ENCODE measurements around the gene APRT.

The APRT gene

GRCh38 chr16:88811769-88812512, at the start of gene APRT:
Gene APRT (minus strand): TSS chr16:88811928. CDS start chr16:88811899, 29 bp downstream.
- no peak for TF ChIP-seq CTCF (IDR thresholded peaks at IDR 0.05; ENCODE audit: insufficient read depth, low read depth, low read length, missing control alignments)
- peak within 1 kb of the TSS; percentile 72 for H3K4me3 ChIP-seq (ENCODE audit: low read length)
- DNase-seq (ENCODE audit: low read depth): peak; percentile 95

GRCh38 chr16:88861359-88861758, 49.6 kb upstream of the APRT start:
- no peak overlapping the region for H3K4me3 ChIP-seq (ENCODE audit: low read length)
- DNase-seq (ENCODE audit: low read depth): no peak
- TF ChIP-seq CTCF (IDR thresholded peaks at IDR 0.05; ENCODE audit: insufficient read depth, low read depth, low read length, missing control alignments): no peak

- TF ChIP-seq CTCF (IDR thresholded peaks at IDR 0.05; ENCODE audit: insufficient read depth, low read depth, low read length, missing control alignments): no peak
- no peak for DNase-seq (ENCODE audit: low read depth)
- H3K4me3 ChIP-seq (ENCODE audit: low read length): no peak overlapping the region
Observed at GRCh38 chr16:88859381-88860091, 47.8 kb upstream of the APRT start.

GRCh38 chr16:88857728-88858339, 46.1 kb upstream of the APRT start:
- peak; percentile 82 for DNase-seq (ENCODE audit: low read depth)
- peak overlapping the region; percentile 98 for H3K4me3 ChIP-seq (ENCODE audit: low read length)
- TF ChIP-seq CTCF (IDR thresholded peaks at IDR 0.05; ENCODE audit: insufficient read depth, low read depth, low read length, missing control alignments): peak; percentile 81

- peak; percentile 97 for DNase-seq (ENCODE audit: low read depth)
- TF ChIP-seq CTCF (IDR thresholded peaks at IDR 0.05; ENCODE audit: insufficient read depth, low read depth, low read length, missing control alignments): no peak
- peak within 1 kb of the TSS; percentile 98 for H3K4me3 ChIP-seq (ENCODE audit: low read length)
Observed at GRCh38 chr16:88856828-88857727, 45.4 kb upstream of the APRT start, which contains the start of the genes GALNS and TRAPPC2L. Gene GALNS (minus strand): TSS chr16:88856947. CDS start chr16:88856877, 70 bp downstream. Gene TRAPPC2L (plus strand): TSS chr16:88857127. CDS start chr16:88857151, 24 bp downstream.

All from epithelial cell of esophagus (primary cell).